GM12891 (cell line): Measurements from ENCODE around the gene RAET1G.

ENCODE experiments used
- POLR2A ChIP-seq: IDR thresholded peaks from 2 replicates; pipeline ENCODE4 v1.6.1; 2011; ENCODE audit warnings: low read depth, low read length, control low read depth
- POLR2AphosphoS5 ChIP-seq: IDR thresholded peaks from 2 replicates; pipeline ENCODE4 v1.6.1; 2011; ENCODE audit warnings: low read depth, low read length, control low read depth
- POU2F2 ChIP-seq: IDR thresholded peaks from 2 replicates; pipeline ENCODE4 v1.6.1; 2011; ENCODE audit warnings: low read depth, mild to moderate bottlenecking, control low read depth, low read length, moderate library complexity
- TAF1 ChIP-seq: IDR thresholded peaks from 2 replicates; pipeline ENCODE4 v1.6.1; 2011; ENCODE audit warnings: low read depth, low read length, control low read depth

GRCh38 chr6:149938571-149939355 lies 15.8 kb upstream of the RAET1G start:
- no peak for TF ChIP-seq POLR2AphosphoS5
- no peak for TF ChIP-seq POLR2A
- no peak for TF ChIP-seq POU2F2
- TF ChIP-seq TAF1 = no peak
